IMR-90 (cell line): ENCODE results near the gene ZFYVE26. TPM values are rescaled to one million over a fixed set of nuclear protein-coding genes. Genes with fewer than 3 reads are reported as not detected.

Source experiments
- ATAC-seq: fragments of 200-7000 bp; cut with Tn5 transposase; 2 replicates; pipeline ENCODE4 v1.9.1; 2020; ENCODE audit warnings: low read depth, mild to moderate bottlenecking, moderate library complexity
- BruUV-seq: library from RNA; stranded (reverse); fragments of 400-500 nt; replicated peaks from 2 replicates; lab custom pipeline; 2021; lab: Mats Ljungman, UMichigan
- CTCF ChIA-PET: fragments of 300-600 bp; formaldehyde crosslinking; extraction: SDS; loops from one replicate; lab custom pipeline; 2021; ENCODE audit warnings: antibody characterized with exemption; lab: Yijun Ruan, JAX
- POLR2A ChIA-PET: fragments of 300-600 bp; sonication (Branson Sonifier 250); formaldehyde crosslinking; loops from one replicate; lab custom pipeline; 2022; ENCODE audit warnings: antibody characterized with exemption; ENCODE audit not compliant: unreplicated experiment; lab: Charles Lee
- DNase-seq: peaks from one replicate; pipeline ENCODE4 v3.0.0; 2013
- H2AFZ ChIP-seq: replicated peaks from 2 replicates; pipeline ENCODE3; 2013; ENCODE audit warnings: low read length, mild to moderate bottlenecking; ENCODE audit not compliant: poor library complexity
- H2AK5ac ChIP-seq: 2 replicates; pipeline ENCODE4 v1.6.1; 2013; ENCODE audit warnings: low read depth, low read length, inconsistent platforms
- H2AK9ac ChIP-seq: replicated peaks from 2 replicates; pipeline ENCODE3; 2013; ENCODE audit warnings: mild to moderate bottlenecking, low read depth, low read length, moderate library complexity; ENCODE audit not compliant: poor library complexity
- H2BK120ac ChIP-seq: 2 replicates; pipeline ENCODE4 v1.6.1; 2013; ENCODE audit warnings: low read depth, low read length, inconsistent platforms
- H2BK15ac ChIP-seq: 3 replicates; pipeline ENCODE4 v1.6.1; 2013; ENCODE audit warnings: low read depth, low read length, inconsistent platforms
- H2BK20ac ChIP-seq: 2 replicates; pipeline ENCODE4 v1.6.1; 2013; ENCODE audit warnings: low read depth, mild to moderate bottlenecking, inconsistent platforms, low read length, moderate library complexity
- H2BK5ac ChIP-seq: 2 replicates; pipeline ENCODE4 v1.6.1; 2013; ENCODE audit warnings: mild to moderate bottlenecking, low read depth, low read length, inconsistent platforms; ENCODE audit not compliant: poor library complexity, severe bottlenecking
- H3K14ac ChIP-seq: replicated peaks from 2 replicates; pipeline ENCODE4 v1.6.1; 2013; ENCODE audit warnings: low read depth, low read length, inconsistent platforms
- H3K18ac ChIP-seq: 2 replicates; pipeline ENCODE4 v1.6.1; 2013; ENCODE audit warnings: low read depth, low read length, control low read depth
- H3K23ac ChIP-seq: 2 replicates; pipeline ENCODE4 v1.6.1; 2013; ENCODE audit warnings: low read depth, low read length, inconsistent platforms
- H3K27ac ChIP-seq: 2 replicates; pipeline ENCODE4 v1.5.1; 2013; ENCODE audit warnings: mild to moderate bottlenecking, control low read depth, low read length; ENCODE audit not compliant: insufficient read depth
- H3K27me3 ChIP-seq: 2 replicates; pipeline ENCODE4 v1.6.1; 2013; ENCODE audit warnings: low read length; ENCODE audit not compliant: control insufficient read depth, insufficient read depth
- H3K36me3 ChIP-seq: 2 replicates; pipeline ENCODE4 v1.6.1; 2013; ENCODE audit warnings: low read length, mixed read lengths; ENCODE audit not compliant: control insufficient read depth, insufficient read depth
- H3K4ac ChIP-seq: 2 replicates; pipeline ENCODE4 v1.6.1; 2013; ENCODE audit warnings: low read depth, low read length, inconsistent platforms
- H3K4me1 ChIP-seq: 2 replicates; pipeline ENCODE4 v1.6.1; 2013; ENCODE audit warnings: low read length, mixed read lengths; ENCODE audit not compliant: control insufficient read depth, insufficient read depth
- H3K4me2 ChIP-seq: 2 replicates; pipeline ENCODE4 v1.6.1; 2013; ENCODE audit warnings: low read depth, mild to moderate bottlenecking, control low read depth, low read length, moderate library complexity
- H3K4me3 ChIP-seq: 2 replicates; pipeline ENCODE4 v1.5.1; 2013; ENCODE audit warnings: low read depth, mild to moderate bottlenecking, control low read depth, low read length, moderate library complexity; ENCODE audit not compliant: insufficient read depth
- H3K56ac ChIP-seq: 2 replicates; pipeline ENCODE4 v1.6.1; 2013; ENCODE audit warnings: low read length, inconsistent platforms; ENCODE audit not compliant: insufficient read depth; ENCODE audit errors: extremely low read depth
- H3K79me1 ChIP-seq, 2 experiments: 2 replicates each; pipeline ENCODE4 v1.6.1; 2013; ENCODE audit warnings: low read length in 2 of 2, inconsistent platforms in 1 of 2, low read depth in 1 of 2
- H3K9ac ChIP-seq: 2 replicates; pipeline ENCODE4 v1.6.1; 2013; ENCODE audit warnings: low read depth, low read length, control low read depth
- H3K9me1 ChIP-seq: 2 replicates; pipeline ENCODE4 v1.6.1; 2013; ENCODE audit warnings: low read length, inconsistent platforms; ENCODE audit not compliant: insufficient read depth
- H3K9me3 ChIP-seq: 2 replicates; pipeline ENCODE4 v1.6.1; 2013; ENCODE audit warnings: low read length; ENCODE audit not compliant: control insufficient read depth, insufficient read depth
- H4K20me1 ChIP-seq: 2 replicates; pipeline ENCODE4 v1.6.1; 2013; ENCODE audit warnings: low read length, inconsistent platforms; ENCODE audit not compliant: insufficient read depth
- H4K5ac ChIP-seq: 2 replicates; pipeline ENCODE4 v1.6.1; 2013; ENCODE audit warnings: mild to moderate bottlenecking, low read depth, low read length, control low read depth
- H4K8ac ChIP-seq, 2 experiments: 2 replicates each; pipeline ENCODE4 v1.6.1; 2013; ENCODE audit warnings: low read depth in 2 of 2, low read length in 2 of 2, control low read depth in 1 of 2, inconsistent platforms in 1 of 2
- H4K91ac ChIP-seq: 2 replicates; pipeline ENCODE4 v1.6.1; 2013; ENCODE audit warnings: low read depth, low read length, inconsistent platforms; ENCODE audit not compliant: insufficient read depth
- BHLHE40 ChIP-seq: fragments of 150-350 bp; IDR thresholded peaks from 2 replicates; pipeline ENCODE4 v1.6.1; 2016; ENCODE audit warnings: mild to moderate bottlenecking, low read depth, low read length
- CEBPB ChIP-seq: IDR thresholded peaks from 2 replicates; pipeline ENCODE4 v1.6.1; 2012; ENCODE audit warnings: low read depth, low read length, improper control_type of control experiment
- CHD1 ChIP-seq: IDR thresholded peaks from 2 replicates; pipeline ENCODE4 v1.6.1; 2012; ENCODE audit warnings: low read depth, low read length, improper control_type of control experiment
- FOS ChIP-seq: fragments of 150-350 bp; IDR thresholded peaks from 2 replicates; pipeline ENCODE4 v1.6.1; 2016; ENCODE audit warnings: low read depth, low read length
- MAFK ChIP-seq: IDR thresholded peaks from 2 replicates; pipeline ENCODE4 v1.6.1; 2012; ENCODE audit warnings: low read depth, low read length, improper control_type of control experiment
- MAZ ChIP-seq: IDR thresholded peaks from 2 replicates; pipeline ENCODE4 v1.6.1; 2012; ENCODE audit warnings: low read depth, mild to moderate bottlenecking, low read length, improper control_type of control experiment, moderate library complexity, borderline replicate concordance
- MXI1 ChIP-seq: IDR thresholded peaks from 2 replicates; pipeline ENCODE4 v1.6.1; 2012; ENCODE audit warnings: low read depth, mild to moderate bottlenecking, low read length, moderate library complexity, borderline replicate concordance
- NFE2L2 ChIP-seq: fragments of 150-350 bp; IDR thresholded peaks from 2 replicates; pipeline ENCODE4 v1.6.1; 2016; ENCODE audit warnings: low read depth, mild to moderate bottlenecking, low read length
- POLR2A ChIP-seq: IDR thresholded peaks from 2 replicates; pipeline ENCODE4 v1.6.1; 2012; ENCODE audit warnings: mild to moderate bottlenecking, low read depth, low read length
- RAD21 ChIP-seq: IDR thresholded peaks from 2 replicates; pipeline ENCODE4 v1.6.1; 2012; ENCODE audit warnings: low read length, improper control_type of control experiment
- RCOR1 ChIP-seq: IDR thresholded peaks from 2 replicates; pipeline ENCODE4 v1.6.1; 2012; ENCODE audit warnings: mild to moderate bottlenecking, low read length, improper control_type of control experiment; ENCODE audit not compliant: insufficient replicate concordance
- RFX5 ChIP-seq: IDR thresholded peaks from 2 replicates; pipeline ENCODE4 v1.8.0; 2012; ENCODE audit warnings: low read depth, mild to moderate bottlenecking, low read length, moderate library complexity
- SMC3 ChIP-seq: fragments of 150-350 bp; IDR thresholded peaks from 2 replicates; pipeline ENCODE4 v1.6.1; 2016; ENCODE audit warnings: low read depth, mild to moderate bottlenecking, antibody characterized with exemption, low read length, moderate library complexity
- WGBS, 2 experiments: methylation state at CpG; one replicate each; pipeline versions ENCODE4 v1.1.5 to v1.1.7; 2013; ENCODE audit warnings: missing lambda C conversion rate in 2 of 2; ENCODE audit not compliant: insufficient read length in 1 of 2; ENCODE audit errors: extremely low coverage in 2 of 2; 5-methylcytosine and 5-hydroxymethylcytosine counted together
- dilution Hi-C: fragments of 300-500 bp; cut with HindIII; formaldehyde crosslinking; loops from one replicate; pipeline ENCODE4 v1.14.3; 2018; ENCODE audit warnings: low sequenced_read_pairs; ENCODE audit not compliant: unreplicated experiment
- in situ Hi-C: fragments of 300-500 bp; cut with MboI; formaldehyde crosslinking; loops from 3 replicates; pipeline ENCODE4 v1.14.3; 2019; ENCODE audit warnings: low sequenced_read_pairs, inconsistent platforms, mixed read lengths
- intact Hi-C: fragments of 100-400 bp; cut with micrococcal nuclease; formaldehyde crosslinking; loops from 2 replicates; pipeline ENCODE4 v1.10.0; 2022
- polyA plus RNA-seq, 3 experiments: library from polyadenylated mRNA; depleted of rRNA; stranded (reverse); fragments of >200 nt; gene quantifications; 2 replicates each; pipeline ENCODE4 v1.2.3, GENCODE V29; 2012; ENCODE audit warnings: low replicate concordance in 1 of 3
- total RNA-seq: library from RNA; depleted of rRNA; stranded (reverse); fragments of >200 nt; gene quantifications from 2 replicates; pipeline ENCODE4 v1.2.3, GENCODE V29; 2012
- TF ChIP-seq, protein P1 (sequence below): fragments of 150-350 bp; IDR thresholded peaks from 2 replicates; pipeline ENCODE4 v1.6.1; 2017; ENCODE audit warnings: mild to moderate bottlenecking, antibody characterized with exemption, low read length, low read depth
- TF ChIP-seq, protein P2 (sequence below): fragments of 150-350 bp; IDR thresholded peaks from 2 replicates; pipeline ENCODE4 v1.6.1; 2016; ENCODE audit warnings: low read depth, mild to moderate bottlenecking, low read length, moderate library complexity, borderline replicate concordance
- TF ChIP-seq, protein P3 (sequence below): conservative IDR thresholded peaks from 2 replicates; pipeline ENCODE4 v1.5.1; 2012; ENCODE audit warnings: mild to moderate bottlenecking, low read depth, low read length, improper control_type of control experiment

ZFYVE26 gene
- total and polyA plus RNA-seq, 2 of the 4 experiments (the other 2 are of a cell fraction) = 6.0 to 11.1 TPM

DNA sequence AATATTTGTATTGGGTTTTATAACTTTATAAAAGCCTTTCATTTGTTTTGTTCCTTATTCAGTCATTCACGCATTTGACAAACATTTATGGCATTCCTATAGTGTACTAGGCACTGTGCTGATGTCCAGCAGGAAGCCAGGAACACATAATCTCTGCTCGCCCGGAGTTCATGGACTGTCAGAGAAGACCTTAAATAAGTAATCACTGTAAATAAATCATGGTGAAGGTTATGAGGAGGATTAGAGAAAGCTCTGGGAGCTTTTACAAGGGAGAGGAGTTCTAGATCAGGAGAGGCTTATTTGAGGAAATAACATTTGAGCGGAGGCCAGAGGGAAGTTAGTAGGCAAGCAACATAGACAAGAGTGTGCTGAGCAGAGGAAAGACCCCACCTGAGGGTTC is 119.4 kb downstream of the ZFYVE26 start:
- Histone ChIP-seq H2BK15ac (no peak overlapping the region), H3K14ac (no peak overlapping the region), H3K9me3 (no peaks in the 10 kb centered on the region), H2BK120ac (no peak overlapping the region), H3K23ac (no peak overlapping the region), H3K9ac (no peak overlapping the region), H2AK9ac (no peak overlapping the region), H2BK20ac (no peak overlapping the region), H3K9me1 (peaks cover 5% of the 10 kb centered on the region; the same call in 1 of the 2 replicates), H3K4me2 (no peak overlapping the region), H4K20me1 (peaks cover 14% of the 10 kb centered on the region; the same call in 1 of the 2 replicates), H3K79me1 (peaks cover 13 to 27% of the 10 kb centered on the region in 2 experiments), H4K8ac (no peak overlapping the region), H2AFZ (no peak overlapping the region), H3K4ac (no peak overlapping the region), H2AK5ac (no peak overlapping the region), H4K91ac (no peak overlapping the region), H3K18ac (no peak overlapping the region), H3K27ac (no peak overlapping the region), H2BK5ac (no peak overlapping the region), H3K56ac (no peak overlapping the region), H4K5ac (no peak overlapping the region), H3K27me3 (no peaks in the 10 kb centered on the region), H3K36me3 (peaks cover 3% of the 10 kb centered on the region), H3K4me1 (peaks cover 4% of the 10 kb centered on the region), H3K4me3 (no peak overlapping the region)
- no CpG with 5 or more reads among the region's 4 CpGs for WGBS, 2 experiments
- ATAC-seq = no peak
- TF ChIP-seq MAFK (no peak), NFE2L2 (no peak), FOS (no peak), RCOR1 (no peak), MAZ (no peak), CHD1 (no peak), SMC3 (no peak), MXI1 (no peak), RFX5 (no peak), CEBPB (no peak), RAD21 (no peak), POLR2A (no peak), BHLHE40 (no peak)
- TF ChIP-seq, protein P1, sequence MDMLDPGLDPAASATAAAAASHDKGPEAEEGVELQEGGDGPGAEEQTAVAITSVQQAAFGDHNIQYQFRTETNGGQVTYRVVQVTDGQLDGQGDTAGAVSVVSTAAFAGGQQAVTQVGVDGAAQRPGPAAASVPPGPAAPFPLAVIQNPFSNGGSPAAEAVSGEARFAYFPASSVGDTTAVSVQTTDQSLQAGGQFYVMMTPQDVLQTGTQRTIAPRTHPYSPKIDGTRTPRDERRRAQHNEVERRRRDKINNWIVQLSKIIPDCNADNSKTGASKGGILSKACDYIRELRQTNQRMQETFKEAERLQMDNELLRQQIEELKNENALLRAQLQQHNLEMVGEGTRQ = no peak
- TF ChIP-seq, protein P2, sequence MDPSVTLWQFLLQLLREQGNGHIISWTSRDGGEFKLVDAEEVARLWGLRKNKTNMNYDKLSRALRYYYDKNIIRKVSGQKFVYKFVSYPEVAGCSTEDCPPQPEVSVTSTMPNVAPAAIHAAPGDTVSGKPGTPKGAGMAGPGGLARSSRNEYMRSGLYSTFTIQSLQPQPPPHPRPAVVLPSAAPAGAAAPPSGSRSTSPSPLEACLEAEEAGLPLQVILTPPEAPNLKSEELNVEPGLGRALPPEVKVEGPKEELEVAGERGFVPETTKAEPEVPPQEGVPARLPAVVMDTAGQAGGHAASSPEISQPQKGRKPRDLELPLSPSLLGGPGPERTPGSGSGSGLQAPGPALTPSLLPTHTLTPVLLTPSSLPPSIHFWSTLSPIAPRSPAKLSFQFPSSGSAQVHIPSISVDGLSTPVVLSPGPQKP = no peak
- TF ChIP-seq, protein P3, sequence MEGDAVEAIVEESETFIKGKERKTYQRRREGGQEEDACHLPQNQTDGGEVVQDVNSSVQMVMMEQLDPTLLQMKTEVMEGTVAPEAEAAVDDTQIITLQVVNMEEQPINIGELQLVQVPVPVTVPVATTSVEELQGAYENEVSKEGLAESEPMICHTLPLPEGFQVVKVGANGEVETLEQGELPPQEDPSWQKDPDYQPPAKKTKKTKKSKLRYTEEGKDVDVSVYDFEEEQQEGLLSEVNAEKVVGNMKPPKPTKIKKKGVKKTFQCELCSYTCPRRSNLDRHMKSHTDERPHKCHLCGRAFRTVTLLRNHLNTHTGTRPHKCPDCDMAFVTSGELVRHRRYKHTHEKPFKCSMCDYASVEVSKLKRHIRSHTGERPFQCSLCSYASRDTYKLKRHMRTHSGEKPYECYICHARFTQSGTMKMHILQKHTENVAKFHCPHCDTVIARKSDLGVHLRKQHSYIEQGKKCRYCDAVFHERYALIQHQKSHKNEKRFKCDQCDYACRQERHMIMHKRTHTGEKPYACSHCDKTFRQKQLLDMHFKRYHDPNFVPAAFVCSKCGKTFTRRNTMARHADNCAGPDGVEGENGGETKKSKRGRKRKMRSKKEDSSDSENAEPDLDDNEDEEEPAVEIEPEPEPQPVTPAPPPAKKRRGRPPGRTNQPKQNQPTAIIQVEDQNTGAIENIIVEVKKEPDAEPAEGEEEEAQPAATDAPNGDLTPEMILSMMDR = no peak
- dilution Hi-C loops = no loop called here
- intact Hi-C loops = no loop called here
- DNase-seq = no peak
- POLR2A ChIA-PET = no interaction called here
- BruUV-seq = no TSS peak
- CTCF ChIA-PET = interaction anchor here (1.0 kb wide), 1 partner anchor 126 kb away, joined by 3 read pairs; no protein-coding TSS in a partner anchor
- in situ Hi-C loops = no loop called here
